Measurements from ENCODE around the gene SETSIP.

SETSIP gene

GRCh38 chr1:92075311-92075710 is at the start of gene SETSIP:
TSS of gene SETSIP (minus strand) at chr1:92075411. CDS start at chr1:92075411, 0 bp downstream.
- no peaks in the 10 kb centered on the region for H3K36me3 ChIP-seq (replicated peaks)
- in situ Hi-C loops (cut with HindIII; ENCODE audit: low pct_ligation_motif_present, low sequenced_read_pairs): no loop called here

GRCh38 chr1:92123868-92124267 is 48.7 kb upstream of the SETSIP start:
- Histone ChIP-seq H3K27me3 (replicated peaks) (no peaks in the 10 kb centered on the region), H3K36me3 (replicated peaks) (no peaks in the 10 kb centered on the region), H3K4me3 (ENCODE audit: low read depth, low read length) (no peak overlapping the region), H3K27ac (no peak overlapping the region)
- in situ Hi-C loops (cut with HindIII; ENCODE audit: low pct_ligation_motif_present, low sequenced_read_pairs): no loop called here
- no peak for DNase-seq
- no peak for TF ChIP-seq CTCF (IDR thresholded peaks at IDR 0.05; ENCODE audit: low read depth, low read length, missing control alignments)

More at GRCh38 chr1:92075311-92075710, at the start of gene SETSIP:
- Histone ChIP-seq H3K4me3 (ENCODE audit: low read depth, low read length) (no peak within 1 kb of the TSS), H3K27me3 (replicated peaks) (no peaks in the 10 kb centered on the region), H3K27ac (no peak within 1 kb of the TSS)
- DNase-seq: no peak
- no peak for TF ChIP-seq CTCF (IDR thresholded peaks at IDR 0.05; ENCODE audit: low read depth, low read length, missing control alignments)

- Histone ChIP-seq H3K27ac (no peak overlapping the region), H3K27me3 (replicated peaks) (no peaks in the 10 kb centered on the region), H3K36me3 (replicated peaks) (no peaks in the 10 kb centered on the region), H3K4me3 (ENCODE audit: low read depth, low read length) (no peak overlapping the region)
- no peak for TF ChIP-seq CTCF (IDR thresholded peaks at IDR 0.05; ENCODE audit: low read depth, low read length, missing control alignments)
- in situ Hi-C loops (cut with HindIII; ENCODE audit: low pct_ligation_motif_present, low sequenced_read_pairs): no loop called here
- peak; percentile 32 for DNase-seq
Measured at GRCh38 chr1:92118826-92119225, 43.6 kb upstream of the SETSIP start.

GRCh38 chr1:92117526-92117925 is 42.3 kb upstream of the SETSIP start:
- Histone ChIP-seq H3K27me3 (replicated peaks) (no peaks in the 10 kb centered on the region), H3K27ac (no peak overlapping the region), H3K4me3 (ENCODE audit: low read depth, low read length) (no peak overlapping the region), H3K36me3 (replicated peaks) (no peaks in the 10 kb centered on the region)
- DNase-seq: no peak
- TF ChIP-seq CTCF (IDR thresholded peaks at IDR 0.05; ENCODE audit: low read depth, low read length, missing control alignments): no peak
- in situ Hi-C loops (cut with HindIII; ENCODE audit: low pct_ligation_motif_present, low sequenced_read_pairs): no loop called here

- in situ Hi-C loops (cut with HindIII; ENCODE audit: low pct_ligation_motif_present, low sequenced_read_pairs): no loop called here
- H3K27me3 ChIP-seq (replicated peaks): no peaks in the 10 kb centered on the region
- no peaks in the 10 kb centered on the region for H3K36me3 ChIP-seq (replicated peaks)
- no peak for TF ChIP-seq CTCF (IDR thresholded peaks at IDR 0.05; ENCODE audit: low read depth, low read length, missing control alignments)
- H3K4me3 ChIP-seq (ENCODE audit: low read depth, low read length): no peak overlapping the region
- no peak overlapping the region for H3K27ac ChIP-seq
- DNase-seq: no peak
Measured at GRCh38 chr1:92108631-92109030, 33.4 kb upstream of the SETSIP start.

- Histone ChIP-seq H3K27ac (no peak overlapping the region), H3K4me3 (ENCODE audit: low read depth, low read length) (no peak overlapping the region), H3K36me3 (replicated peaks) (no peaks in the 10 kb centered on the region), H3K27me3 (replicated peaks) (no peaks in the 10 kb centered on the region)
- in situ Hi-C loops (cut with HindIII; ENCODE audit: low pct_ligation_motif_present, low sequenced_read_pairs): no loop called here
- DNase-seq: no peak
- TF ChIP-seq CTCF (IDR thresholded peaks at IDR 0.05; ENCODE audit: low read depth, low read length, missing control alignments): no peak
Measured at GRCh38 chr1:92105546-92106081, 30.4 kb upstream of the SETSIP start.

All from brain microvascular endothelial cell (primary cell).